ENCODE results near the gene HACD2.
"Not testable (repeated sequence)": the region's sequence is repeated elsewhere in the genome, so short reads cannot be mapped to it uniquely, and the experiment has no call there.

Gene HACD2

DNA sequence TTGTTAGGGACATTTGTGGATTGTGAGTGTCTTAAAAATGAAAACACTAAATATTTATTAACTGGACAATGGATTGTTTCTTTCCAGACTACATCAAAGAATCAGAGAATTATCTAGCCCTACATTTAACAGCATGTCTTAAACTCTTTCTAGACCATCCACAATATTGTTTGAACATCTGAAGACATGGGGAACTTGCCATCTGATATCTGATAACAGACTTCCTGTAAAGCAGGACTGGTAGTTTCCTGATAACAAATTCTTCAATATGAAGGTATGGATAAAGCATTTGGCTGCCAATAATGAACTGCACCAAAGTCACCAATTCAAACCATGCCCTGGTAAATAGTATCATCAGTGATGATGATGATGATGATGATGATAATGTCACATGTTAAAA, 26.2 kb upstream of the HACD2 start:
- no peak for DNase-seq

DNA sequence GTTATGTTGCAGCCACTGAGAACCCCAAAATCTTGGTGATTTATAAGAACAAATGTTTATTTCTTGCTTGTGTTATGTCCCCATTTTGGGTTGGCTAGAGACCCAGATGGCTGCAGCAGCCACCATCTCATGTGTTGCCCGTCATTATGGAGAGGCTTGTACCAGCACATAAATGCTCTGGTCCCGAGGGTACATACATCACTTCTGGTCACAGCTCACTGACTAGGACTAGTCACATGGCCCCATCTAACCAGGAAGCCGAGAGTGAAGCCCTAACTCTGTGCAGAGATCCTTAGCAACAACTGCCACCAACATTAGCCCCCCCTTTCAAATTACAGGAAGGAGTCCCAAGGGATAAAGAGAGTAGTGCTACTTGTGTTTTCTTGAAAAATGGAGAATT, 25.5 kb upstream of the HACD2 start:
- DNase-seq, result no peak

DNA sequence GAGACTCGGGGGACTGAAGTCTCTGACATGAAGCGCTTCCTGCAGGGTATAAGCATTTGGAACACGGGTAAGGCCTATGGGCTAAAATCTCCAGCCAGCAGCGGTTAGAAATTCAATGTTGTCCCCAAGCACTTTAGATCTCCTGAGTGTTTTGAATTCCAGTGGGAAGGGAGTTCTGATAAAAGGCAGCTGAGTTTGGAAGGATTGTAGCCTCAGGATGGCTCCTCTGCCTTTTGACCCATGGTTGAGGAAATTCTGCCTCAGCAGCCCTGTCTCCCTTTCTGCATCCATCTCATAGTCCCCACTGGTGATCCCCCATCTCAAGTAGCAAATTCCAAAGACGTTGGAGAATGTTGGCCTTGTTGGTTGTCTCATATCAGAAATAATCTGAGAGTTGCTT, 24.2 kb upstream of the HACD2 start:
- DNase-seq, result no peak

DNA sequence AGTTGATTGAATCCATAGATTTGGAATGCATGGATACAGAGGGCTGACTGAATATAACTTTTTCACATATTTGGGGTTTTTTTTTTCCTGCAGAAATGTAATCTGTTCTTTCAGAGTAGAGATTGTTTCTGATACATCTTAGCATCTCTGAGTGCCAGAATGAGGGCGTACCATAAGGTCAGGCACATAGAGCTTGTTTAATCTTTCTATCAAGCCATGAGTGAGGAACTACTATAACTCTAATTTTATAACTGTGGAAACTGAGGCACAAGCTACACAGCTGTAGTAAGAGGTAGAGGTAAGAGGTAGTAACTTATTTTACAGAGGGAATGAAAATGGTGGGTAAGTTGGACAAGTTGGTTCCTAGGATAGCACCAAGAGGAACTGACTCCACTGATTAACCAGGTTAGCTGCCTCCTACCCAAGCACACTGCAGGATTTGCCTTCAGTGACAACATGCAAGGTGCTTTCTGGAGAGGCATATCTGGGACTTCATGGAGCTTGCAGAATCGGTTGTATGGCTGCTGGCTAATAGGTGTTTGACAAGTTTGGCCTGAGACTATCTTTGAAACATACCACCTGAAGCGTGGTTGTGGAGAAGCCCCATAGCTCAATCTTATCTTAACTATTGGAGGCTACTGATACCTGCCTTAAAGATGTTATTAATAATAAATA, 23.5 kb upstream of the HACD2 start:
- no peak for DNase-seq

DNA sequence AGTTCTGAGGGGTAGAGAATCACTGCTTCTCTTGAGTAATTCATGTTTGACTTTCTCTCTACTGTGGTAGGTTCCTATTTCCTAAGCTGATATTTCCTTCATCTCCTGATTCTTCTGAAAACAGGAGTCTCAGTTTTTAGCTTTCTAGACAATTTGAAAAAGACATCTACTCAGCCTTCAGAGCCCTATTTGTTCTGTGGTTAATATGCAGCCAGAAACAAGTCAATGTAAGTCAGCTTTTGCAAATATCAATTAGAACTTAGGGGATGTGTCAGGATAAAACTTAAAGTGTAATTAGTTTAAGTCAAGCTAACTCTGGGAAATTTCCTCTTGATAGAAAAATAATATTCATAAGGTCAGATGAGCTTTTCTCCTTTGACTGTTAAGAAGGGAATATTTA, 21.7 kb upstream of the HACD2 start:
- DNase-seq, result no peak

DNA sequence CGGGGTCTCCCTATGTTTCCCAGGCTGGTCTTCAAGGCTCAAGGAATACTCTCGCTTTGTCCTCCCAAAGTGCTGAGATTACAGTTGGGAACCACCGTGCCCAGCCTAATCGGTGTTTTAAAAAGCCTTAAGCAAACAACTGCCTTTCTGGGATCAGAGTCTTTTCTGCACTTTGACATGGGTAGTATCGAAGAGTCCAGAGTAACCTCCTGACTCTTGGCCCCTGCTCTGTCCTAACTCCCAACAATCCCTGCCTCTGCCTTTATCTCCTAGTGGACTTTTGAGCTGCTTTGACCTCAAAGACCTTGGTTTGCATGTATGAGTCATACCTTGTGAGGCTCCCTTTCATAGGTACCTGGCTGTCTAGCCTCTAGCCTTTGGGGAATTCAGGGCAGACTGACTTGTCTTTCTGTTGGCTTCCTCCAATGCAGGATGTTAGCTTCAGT, 21.0 kb upstream of the HACD2 start:
- no peak for DNase-seq

DNA sequence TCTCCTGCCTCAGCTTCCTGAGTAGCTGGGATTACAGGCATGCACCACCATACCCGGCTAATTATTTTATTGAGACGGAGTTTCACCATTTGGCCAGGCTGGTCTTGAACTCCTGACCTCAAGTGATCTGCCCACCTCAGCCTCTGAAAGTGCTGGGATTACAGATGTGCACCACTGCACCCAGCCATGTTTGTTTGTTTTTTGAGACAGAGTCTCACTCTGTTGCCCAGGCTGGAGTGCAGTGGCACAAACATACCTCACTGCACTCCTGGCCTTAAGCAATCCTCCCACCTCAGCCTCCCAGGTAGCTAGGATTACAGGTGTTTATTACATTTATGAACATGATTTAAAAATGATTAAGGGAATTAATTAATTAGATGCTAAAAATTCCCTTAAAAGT, 18.3 kb upstream of the HACD2 start:
- not testable (repeated sequence) for DNase-seq

DNA sequence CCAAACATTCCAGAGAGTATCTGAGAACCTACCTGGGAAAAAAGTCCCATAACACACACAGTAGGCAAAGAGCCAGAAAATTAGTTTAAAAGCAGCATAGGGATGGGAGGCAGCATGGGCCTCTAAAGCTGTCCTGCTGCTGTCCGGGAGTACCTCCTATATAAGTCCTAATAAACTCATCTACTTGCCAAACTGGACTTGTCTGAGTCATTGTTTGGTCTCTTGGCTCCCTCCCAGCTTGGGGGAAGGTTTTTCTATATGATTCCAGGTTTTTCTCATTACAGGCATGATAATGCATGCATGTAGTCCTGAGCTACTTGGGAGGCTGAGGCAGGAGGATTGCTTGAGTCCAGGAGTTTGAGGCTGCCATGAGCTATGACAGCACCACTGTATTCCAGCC, 17.5 kb upstream of the HACD2 start:
- DNase-seq, result no peak

DNA sequence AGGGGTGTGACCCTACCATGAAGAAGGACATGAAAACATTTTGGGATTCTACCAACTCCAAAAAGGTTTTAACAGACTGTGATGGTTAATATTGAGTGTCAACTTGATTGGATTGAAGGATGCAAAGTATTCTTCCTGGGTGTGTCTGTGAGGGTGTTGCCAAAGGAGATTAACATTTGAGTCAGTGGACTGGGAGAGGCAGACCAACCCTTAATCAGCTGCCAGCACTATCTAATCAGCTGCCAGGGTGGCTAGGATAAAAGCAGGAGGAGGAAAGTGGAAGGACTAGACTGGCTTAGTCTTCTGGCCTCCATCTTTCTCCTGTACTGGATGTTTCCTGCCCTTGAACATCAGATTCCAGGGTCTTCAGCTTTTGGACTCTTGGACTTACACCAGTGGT, 16.0 kb upstream of the HACD2 start:
- DNase-seq, result not testable (repeated sequence)

DNA sequence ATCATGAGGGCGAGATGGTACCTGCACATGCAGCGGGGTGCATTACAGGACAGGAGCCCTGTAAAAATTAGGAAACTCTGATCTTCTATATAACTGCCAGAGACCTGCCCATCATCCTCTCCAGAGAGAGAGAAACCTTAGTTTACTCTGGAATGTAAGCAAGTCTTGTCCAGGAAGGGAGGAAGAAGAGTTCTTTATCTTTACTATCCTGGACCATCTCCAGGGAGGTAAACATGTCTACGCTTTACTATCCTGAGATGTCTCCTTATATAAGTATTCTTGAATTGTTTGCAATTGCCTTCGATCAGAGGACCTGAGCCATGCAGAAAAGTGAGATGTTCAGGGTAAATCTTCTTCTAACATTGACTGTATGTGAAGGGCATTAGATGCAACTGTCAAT, 12.7 kb upstream of the HACD2 start:
- no peak for DNase-seq

DNA sequence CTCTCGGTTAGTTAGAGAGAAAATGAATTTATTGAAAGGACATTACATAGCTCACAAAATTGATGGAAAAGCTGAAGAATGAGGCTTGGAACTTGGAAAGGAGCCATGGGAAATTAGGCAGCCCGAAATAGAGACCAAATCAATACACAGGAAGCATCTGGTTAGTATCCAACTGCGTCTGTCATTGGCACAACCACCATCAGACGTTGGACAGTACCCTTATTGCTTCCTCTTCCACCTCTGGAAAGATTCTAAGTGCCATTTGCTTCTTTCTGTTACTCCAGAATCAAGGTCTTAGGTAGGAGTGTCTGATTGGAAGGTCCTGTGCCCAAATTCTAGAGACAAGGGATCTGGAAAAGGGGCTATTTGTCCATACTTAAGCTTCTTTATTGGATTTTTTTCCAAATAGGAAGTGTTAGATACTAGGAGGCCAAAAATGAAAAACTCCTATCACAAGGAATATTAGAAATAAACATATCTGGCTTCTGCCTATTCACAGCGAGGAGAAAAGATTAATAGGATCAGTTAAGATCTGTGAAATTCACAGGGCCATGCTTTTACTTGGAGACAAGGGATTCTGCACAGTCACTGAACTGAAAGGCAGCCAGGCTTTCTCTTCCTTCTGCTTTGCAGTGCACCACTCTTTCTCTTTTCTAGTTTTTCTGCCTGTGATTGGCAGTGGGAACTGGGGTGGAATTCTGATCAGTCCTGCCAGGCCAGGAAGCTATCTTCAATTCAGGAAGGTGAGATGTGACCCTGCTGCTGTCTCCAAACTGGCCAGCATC, 10.7 kb upstream of the HACD2 start:
- DNase-seq, result no peak

DNA sequence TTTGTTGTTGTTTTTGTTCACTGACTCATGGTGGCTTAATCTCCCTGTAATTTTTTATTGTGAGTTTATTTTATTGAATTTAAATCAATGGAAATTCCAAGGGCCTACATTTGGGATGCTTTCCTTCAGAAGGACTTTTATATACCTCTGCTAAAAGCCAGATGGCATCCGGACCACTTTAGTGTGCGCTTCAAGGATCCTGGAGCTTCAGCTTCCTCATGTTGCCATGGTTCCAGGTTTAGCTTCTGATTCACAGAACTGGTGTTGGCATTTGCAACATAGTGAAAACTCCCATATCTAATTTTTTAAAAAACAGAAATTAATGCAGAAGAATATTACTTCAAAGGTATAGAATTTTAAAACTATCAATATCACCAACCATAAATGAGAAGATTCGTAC, 8.5 kb upstream of the HACD2 start:
- DNase-seq, result no peak

DNA sequence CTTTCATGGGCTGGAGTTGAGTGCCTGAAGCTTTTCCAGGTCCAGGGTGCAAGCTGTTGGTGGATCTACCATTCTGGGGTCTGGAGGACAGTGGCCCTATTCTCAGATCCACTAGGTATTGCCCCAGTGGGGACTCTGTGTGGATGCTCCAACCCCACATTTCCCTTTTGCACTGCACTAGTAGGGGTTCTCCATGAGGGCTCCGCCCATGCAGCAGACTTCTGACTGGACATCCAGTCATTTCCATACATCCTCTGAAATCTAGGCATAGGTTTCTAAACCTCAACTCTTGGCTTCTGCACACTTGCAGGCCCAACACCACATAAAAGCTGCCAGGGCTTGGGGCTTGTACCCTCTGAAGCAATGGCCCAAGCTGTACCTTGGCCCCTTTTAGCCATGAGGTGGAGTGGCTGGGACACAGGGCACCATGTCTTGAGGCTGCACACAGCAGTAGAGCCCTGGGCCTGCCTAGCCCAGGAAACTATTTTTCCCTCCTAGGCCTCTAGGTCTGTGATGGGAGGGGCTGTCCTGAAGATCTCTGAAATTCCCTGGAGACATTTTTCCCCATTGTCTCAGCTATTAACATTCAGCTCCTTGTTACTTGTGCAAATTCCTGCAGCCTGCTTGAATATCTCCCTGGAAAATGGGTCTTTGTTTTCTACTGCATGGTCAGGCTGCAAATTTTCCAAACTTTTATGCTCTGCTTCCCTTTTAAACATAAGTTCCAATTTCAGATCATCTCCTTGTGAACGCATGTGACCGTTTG, 6.0 kb upstream of the HACD2 start:
- DNase-seq, result no peak

DNA sequence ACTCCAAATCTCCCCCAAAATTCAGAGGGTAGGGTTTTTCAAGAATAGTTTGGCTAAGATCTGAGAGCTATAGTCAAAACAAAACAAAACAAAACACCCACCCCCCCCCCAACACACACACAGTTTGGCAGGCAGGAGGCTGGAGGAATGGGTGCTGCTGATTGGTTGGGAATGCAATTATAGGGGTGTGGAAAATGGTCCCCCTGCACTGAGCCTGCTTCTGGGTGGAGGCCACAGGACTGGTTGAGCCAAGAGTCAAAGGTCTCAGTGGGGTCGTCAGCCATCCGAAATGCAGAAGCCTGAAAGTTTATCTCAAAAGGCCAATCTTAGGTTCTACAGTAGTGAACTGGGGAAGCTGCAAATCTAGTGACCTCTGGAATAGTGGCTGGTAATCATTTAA, 2.5 kb upstream of the HACD2 start:
- no peak for DNase-seq

DNA sequence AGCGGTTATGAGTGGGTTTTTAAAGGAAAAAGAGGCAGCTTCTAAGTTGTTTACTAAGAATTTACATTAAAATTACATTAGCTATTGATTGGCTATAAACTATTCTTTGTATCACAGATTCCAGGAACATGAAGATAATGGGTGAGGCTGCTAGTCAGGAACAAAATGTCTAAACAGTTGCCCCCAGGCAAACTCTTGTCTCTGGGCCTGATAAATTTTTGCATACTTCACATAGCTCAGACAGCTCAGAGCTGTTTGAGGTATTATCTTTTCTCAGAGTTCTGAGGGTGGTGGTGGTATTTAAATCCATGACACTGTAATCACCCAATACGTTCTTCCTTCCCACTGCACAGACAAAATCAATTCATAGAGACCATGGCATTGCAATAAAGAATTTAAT, 2.1 kb upstream of the HACD2 start:
- DNase-seq, result no peak

DNA sequence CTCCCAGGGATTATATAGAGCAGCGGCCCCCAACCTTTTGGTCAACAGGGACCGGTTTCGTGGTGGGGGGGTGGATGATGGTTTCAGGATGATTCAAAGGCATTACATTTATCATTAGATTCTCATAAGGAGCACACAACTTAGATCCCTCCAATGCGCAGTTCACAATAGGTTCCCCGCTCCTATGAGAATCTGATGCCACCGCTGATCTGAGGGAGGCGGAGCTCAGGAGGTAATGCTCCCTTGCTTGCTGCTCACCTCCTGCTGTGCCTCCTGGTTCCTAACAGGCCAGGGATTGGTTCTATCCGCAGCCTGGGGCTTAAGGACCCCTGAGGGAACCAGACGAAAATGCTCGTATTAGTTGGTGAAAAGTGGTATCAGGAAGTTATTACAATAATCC, 1.3 kb upstream of the HACD2 start:
- peak; percentile 34 for DNase-seq

DNA sequence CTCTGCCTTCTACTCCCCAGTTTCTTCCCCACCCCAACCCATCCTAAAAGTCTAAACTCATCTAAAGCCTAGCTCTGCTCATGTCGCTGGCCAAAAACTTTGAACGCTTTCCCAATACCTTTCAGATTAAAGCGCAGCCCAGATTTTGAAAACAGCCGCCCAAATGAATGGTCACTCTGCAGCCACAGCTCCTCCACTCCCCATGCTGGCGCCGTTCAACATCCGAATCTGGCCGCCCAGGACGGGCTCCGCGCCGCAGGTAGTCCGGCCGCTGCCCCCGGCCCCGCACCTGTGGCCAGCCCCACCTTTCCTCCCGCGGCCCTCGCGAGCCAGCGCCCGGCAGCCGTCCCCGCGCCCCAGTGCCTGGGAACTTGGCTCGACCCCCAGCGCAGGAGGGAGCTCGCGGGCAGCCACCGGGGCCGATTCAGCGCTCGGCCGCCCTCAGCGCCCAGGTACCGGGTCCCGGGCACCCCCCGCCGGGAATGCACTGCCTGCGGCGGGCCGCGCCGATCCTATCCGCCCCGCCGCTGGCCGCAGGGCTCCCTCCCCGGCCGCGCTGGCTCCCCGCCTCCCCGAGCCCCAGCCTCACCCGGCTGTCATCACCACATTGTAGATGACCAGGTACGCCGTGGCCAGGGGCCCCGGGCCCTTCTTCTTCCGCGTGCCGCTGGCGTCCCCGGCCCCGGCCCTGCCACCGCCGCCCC, 417 bp downstream of the HACD2 start:
- no peak for DNase-seq

DNA sequence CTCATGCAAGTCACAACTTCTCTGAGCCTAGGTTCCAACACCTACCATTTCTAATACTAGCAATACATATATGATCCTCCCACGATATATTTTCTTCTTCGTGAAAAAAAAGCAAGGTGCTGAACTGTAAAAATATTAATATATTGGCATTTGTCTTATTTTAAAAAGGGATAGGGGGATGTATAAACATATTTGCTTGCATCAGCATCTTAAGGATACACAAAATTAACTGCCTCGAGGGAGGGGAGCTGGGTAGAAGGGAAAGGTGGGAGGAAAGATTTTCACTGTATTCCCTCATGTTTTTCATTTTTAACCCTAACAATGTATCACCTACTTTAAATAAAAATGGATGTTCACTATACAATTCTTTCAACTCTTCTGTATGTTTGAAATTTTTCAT, 1.3 kb downstream of the HACD2 start:
- no peak for DNase-seq

DNA sequence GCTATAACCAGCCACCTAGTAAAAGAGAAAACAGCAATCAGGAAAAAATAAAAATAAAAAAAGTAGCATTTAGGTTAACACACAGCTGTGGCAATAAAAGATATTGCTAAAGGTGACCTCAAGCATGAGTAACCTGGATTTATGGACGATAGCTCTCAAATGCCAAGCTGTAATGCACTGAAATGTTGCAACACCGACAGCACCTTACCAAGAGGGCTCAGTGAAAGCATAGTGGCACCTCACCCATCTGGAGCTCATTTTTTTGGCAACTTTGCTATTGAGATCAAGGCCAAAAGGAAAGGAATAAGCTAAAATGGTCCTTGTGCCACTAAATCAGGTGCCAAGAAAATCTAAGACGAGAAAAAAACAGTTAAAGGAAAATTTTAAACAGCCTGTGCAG, 2.5 kb downstream of the HACD2 start:
- no peak for DNase-seq

DNA sequence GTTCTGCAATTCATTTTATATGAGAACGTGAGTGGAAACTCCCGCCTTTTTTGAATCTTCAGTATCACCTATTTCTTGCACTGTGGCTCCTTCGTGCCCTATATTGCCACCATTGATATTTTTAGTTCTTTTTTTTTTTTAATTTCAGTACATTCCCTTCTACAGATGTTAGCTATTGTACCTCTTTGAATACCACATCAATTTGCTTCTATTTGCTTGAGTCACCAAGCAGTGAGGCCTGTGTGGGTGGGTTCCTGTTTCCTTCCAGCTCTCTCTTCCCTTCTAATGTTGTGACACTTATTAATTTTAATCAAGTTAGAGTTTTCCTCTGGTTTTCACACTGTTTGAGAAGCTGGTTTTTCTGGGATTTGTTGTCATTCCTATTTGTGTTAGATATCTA, 8.7 kb downstream of the HACD2 start:
- DNase-seq, result no peak

DNA sequence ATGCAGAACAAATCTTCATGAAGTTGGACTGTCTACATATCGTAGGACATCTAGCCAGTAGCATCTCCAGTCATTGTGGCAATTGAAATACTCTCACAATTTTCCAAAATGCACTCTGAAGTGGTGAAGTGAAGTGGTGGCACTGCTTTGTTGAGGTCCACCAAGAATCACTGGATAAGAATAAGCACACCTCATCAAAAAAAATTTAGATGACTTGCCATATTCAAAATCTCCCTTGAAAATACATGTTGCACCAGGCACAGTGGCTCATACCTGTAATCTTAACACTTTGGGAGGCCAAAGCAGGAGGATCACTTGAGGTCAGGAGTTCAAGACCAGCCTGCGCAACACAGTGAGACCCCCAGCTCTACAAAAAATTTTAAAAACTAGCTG, 12.9 kb downstream of the HACD2 start:
- DNase-seq, result no peak

DNA sequence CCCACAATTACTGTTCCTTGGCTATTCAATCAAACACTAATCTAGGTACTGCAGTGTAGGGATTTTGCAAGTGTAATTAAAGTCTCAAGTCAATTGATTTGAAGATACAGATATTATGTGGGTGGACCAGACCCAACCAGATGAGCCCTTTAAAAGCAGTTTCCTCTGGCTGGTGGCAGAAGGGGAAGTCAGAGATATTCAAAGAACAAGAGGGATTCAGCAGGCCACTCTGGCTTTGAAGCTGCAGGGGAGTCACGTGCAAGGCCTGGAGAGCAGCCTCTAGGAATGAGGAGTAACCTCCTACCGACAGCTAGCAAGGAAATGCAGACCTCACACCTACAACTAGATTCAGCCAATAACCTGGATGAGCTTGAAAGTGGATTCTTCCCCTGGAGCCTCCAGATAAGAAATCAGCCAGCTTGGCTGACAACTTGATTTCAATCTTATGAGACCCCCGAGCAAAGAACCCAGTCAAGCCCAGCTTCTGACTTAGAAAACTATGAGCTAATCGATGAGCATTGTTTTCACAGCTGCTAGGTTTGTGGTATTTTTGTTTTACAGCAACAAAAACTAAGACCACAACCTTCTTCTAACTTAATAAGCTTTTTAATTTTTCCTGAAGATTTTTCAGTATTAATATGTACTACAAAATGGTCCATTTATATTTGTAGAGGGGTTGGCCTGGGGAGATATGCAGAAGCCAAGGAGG, 13.4 kb downstream of the HACD2 start:
- DNase-seq, result no peak

DNA sequence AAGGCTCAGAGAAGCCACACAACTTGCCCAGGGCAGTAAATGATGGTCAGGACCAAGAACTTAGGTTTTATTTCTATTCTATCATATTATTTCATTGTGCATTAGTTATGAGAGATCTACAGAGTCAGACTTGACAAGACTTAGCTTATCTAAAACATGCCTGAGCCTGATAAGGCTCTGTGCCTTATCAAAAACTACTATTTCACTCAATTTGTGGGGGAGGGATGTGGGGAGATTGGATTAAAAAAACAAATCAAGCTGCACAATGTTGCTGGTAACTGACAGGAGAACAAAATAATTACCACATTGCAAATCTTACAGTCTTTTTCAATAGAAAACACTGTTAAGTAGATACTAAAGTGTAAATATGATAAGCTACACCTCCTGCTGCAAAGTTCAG, 16.0 kb downstream of the HACD2 start:
- no peak for DNase-seq
